Heart left ventricle (tissue), 13 donors: Measurements from ENCODE around the gene SLC35G4.
"Not testable (repeated sequence)": the region's sequence is repeated elsewhere in the genome, so short reads cannot be mapped to it uniquely, and the experiment has no call there.

Experiments
- CTCF ChIP-seq, 12 donors: fragments of 200-600 bp; sonication (generic) in 4 of 12; IDR thresholded peaks; one replicate each; pipeline versions ENCODE4 v1.5.0 to v1.8.0; 2018 to 2022; ENCODE audit warnings: antibody characterized with exemption in 12 of 12, mild to moderate bottlenecking in 5 of 12
- POLR2A ChIP-seq, 2 donors: fragments of 450-650 bp; IDR thresholded peaks; one replicate each; pipeline ENCODE4 v1.6.1; 2017; ENCODE audit warnings: antibody characterized with exemption in 2 of 2, mild to moderate bottlenecking in 2 of 2, moderate library complexity in 2 of 2
- donor health status: ischemic (EF 13 %, LVEDD 7.1; RV severe dilation, severe dysfunction).
- donor health status: DM: no; HTN: yes; CAD: no.
- donor health status: DM: no; HTN: no; CAD: no.
- donor health status: ischemic (EF 25% LVEDD 6.9; RV normal size, moderate dysfunction).
- donor health status: ischemic (EF 25% LVEDD 5.7; RV mildly dilated, moderate dysfunction).
- donor health status: ischemic (EF 35%, LVEDD 5.7; RV mildly dilated, moderate dysfunction).
- donor health status: nonischemic (EF 11% LVEDD 7.7; RV severe dilation, severe dysfunction).
- donor health status: DM: yes; HTN: yes; CAD: no.
- donor health status: PGD.
- donor health status: ischemic (EF 29% LVEDD 5.4; RV normal size, mild dysfunction).
- donor health status: nonischemic (EF 23%, LVEDD 6.1; RV moderate dilation, normal function).

GRCh38 chr18:11647804-11648203 is 38.4 kb downstream of the SLC35G4 start:
- not testable (repeated sequence) for TF ChIP-seq POLR2A, CTCF (IDR thresholded peaks at IDR 0.05)
